Activated naive CD4-positive, alpha-beta T cell treated with anti-CD3 and anti-CD28 coated beads, Interleukin-2, amount 50 U/mL, for 16 hours (primary cell): ENCODE results near the gene OSBPL6.
"Not testable (repeated sequence)": the region's sequence is repeated elsewhere in the genome, so short reads cannot be mapped to it uniquely, and the experiment has no call there.

ENCODE experiments used
- DNase-seq: peaks from one replicate; pipeline ENCODE4 v3.0.0-alpha.2; 2020

The OSBPL6 gene

GRCh38 chr2:178315078-178315477 is 120.8 kb downstream of the OSBPL6 start:
- DNase-seq = no peak

GRCh38 chr2:178315488-178315948 is 121.2 kb downstream of the OSBPL6 start:
- DNase-seq = no peak

- DNase-seq = no peak
Observed at GRCh38 chr2:178317811-178318210, 123.5 kb downstream of the OSBPL6 start.

DNA sequence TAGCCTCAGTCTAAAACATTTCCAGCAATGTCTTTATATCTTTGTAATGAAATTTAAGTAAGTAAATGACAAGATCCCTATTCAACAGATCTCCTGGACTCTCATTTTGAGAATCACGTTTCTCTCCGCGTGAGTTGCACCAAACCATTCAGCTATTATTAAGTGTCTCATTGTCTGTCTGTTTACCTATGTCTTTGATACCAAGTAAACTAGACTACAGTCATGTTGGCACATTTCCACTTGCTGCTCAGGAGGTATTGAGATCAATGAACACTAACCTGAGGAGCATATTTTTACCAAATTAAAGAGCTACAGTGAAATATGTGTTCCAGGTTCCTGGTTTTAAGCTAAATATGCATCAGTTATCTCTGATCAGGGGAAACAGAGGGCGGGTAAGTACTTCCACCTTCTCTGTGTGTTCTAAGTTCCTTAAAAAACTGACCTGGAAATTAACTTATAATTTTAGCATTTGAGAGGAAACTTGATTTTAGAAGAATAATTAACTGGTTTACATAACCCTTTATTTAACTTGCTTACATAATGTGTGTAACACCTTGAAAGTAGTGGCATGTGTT is 125.8 kb downstream of the OSBPL6 start:
- no peak for DNase-seq

GRCh38 chr2:178322068-178322467 is 127.8 kb downstream of the OSBPL6 start:
- DNase-seq = no peak

DNA sequence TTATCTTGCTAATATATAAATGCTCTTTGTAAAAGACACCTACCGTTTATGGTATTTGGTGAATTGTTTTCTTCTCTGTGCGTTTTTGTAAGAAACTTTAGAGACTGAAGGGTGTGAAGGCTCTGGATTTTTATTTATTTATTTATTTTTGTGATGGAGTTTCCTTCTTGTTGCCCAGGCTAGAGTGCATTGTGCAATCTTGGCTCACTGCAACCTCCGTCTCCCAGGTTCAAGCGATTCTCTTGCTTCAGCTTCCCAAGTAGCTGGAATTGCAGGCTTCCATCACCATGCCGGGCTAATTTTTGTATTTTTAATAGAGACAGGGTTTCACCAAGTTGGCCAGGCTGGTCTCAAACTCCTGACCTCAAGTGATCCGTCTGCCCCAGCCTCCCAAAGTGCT is 129.0 kb downstream of the OSBPL6 start:
- DNase-seq = not testable (repeated sequence)

GRCh38 chr2:178324077-178324476 is 129.8 kb downstream of the OSBPL6 start:
- DNase-seq = no peak

DNA sequence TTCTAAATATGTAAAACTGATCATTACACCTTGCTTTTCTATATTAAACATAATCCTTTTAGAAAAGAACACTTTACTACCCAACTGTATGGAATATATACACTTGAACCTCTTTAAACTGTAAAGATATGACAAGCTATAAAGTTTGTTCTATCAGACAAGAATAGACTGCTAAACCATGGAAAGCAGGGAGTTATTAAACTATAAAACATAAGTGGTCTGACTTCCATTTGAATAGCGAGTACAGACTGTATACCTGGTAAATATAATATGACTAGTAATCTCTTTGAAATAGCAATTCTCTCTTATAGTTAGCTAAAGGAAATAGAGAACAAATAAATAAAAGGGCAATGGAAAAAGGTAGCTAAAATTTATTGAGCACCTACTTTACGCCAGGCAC is 131.0 kb downstream of the OSBPL6 start:
- no peak for DNase-seq

- DNase-seq = no peak
Observed at GRCh38 chr2:178327516-178327915, 133.2 kb downstream of the OSBPL6 start.

DNA sequence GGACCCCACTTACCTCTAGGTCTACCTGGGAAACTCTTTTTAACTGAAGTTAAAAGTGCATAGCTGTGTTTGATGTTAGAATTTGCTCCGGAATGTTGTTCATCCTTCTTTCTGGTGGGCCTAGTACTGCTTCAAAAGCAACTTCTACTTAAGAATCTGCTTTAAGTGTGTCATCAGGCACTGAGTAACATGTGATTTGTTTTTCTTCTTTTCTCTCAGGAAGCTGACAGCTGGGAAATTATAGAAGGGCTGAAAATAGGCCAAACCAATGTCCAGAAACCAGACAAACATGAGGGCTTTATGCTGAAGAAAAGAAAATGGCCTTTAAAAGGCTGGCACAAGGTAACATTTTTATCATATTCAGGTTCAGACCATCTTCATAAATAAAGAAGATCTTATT is 133.7 kb downstream of the OSBPL6 start:
- no peak for DNase-seq

GRCh38 chr2:178330175-178331017 is 136.1 kb downstream of the OSBPL6 start:
- DNase-seq = no peak

- DNase-seq = no peak
Observed at GRCh38 chr2:178331474-178332432, 137.4 kb downstream of the OSBPL6 start.

- DNase-seq = no peak
Observed at GRCh38 chr2:178333851-178334250, 139.5 kb downstream of the OSBPL6 start.

DNA sequence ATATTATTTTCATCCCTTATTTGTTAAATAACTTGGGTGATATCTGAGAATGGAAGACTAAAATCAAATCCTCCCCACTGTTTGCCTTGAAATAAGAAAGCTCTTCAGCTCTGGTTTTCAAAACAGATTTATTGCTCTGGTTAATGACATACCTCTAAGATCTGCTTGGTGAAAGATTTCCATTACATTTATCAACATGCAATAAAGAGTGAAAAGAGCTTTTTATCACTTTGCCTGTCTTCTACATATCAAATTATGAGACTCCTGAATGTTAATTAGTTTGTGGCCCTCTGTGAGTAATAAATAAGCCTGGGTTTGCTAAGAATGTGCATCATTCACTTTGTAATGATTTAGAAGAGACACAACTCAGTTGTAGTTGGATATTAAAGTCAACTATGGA is 140.9 kb downstream of the OSBPL6 start:
- no peak for DNase-seq

GRCh38 chr2:178344121-178344520 is 149.8 kb downstream of the OSBPL6 start:
- no peak for DNase-seq

- DNase-seq = no peak
Observed at GRCh38 chr2:178345951-178346350, 151.6 kb downstream of the OSBPL6 start.

- DNase-seq = no peak
Observed at GRCh38 chr2:178350051-178350450, 155.7 kb downstream of the OSBPL6 start.

- not testable (repeated sequence) for DNase-seq
Observed at GRCh38 chr2:178357704-178358103, 163.4 kb downstream of the OSBPL6 start.

DNA sequence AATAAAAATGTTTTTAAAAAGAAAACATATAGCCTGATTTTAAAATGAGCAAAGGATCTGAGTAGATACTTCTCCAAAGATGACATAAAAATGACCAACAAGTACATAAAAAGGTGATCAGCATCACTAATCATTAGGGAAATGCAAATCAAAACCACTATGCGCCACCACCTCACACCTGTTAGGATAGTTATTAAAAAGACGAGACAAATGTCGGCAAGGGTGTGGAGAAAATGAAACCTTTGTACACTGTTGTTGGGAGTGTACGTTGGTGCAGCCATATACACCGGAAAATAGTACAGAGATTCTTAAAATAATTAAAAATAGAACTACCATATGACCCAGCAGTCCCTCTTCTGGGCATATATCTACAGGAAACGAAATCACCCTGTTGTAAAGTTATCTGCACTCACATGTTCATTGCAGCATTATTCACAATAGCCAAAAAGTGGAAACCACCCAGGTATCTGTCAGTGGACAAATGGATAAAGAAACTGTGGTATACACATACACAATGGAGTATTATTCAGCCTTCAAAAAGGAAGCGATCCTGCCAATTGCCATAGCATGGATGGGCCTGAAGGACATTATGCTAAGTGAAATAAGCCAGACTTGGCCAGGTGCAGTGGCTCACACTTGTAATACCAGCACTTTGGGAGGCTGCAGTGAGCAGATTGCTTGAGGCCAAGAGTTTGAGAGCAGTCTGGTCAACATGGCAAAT is 165.0 kb downstream of the OSBPL6 start:
- DNase-seq = no peak

DNA sequence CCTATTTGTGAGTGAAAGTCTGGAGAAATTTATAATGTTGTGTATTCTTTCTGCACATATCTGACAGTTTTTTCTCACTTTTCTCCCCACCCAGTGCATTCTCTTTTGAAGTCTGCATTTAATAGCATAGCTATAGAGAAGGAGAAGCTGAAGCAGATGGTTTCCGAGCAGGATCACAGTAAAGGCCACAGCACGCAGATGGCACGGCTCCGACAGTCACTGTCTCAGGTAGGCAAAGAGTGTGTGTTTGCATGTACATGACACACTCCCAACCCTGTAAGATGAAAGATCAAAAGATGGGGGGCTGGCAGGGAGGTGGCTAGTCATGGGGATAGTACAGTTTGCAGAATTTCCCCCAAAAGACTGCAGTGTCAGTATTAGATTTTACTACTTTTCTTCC is 167.3 kb downstream of the OSBPL6 start:
- no peak for DNase-seq

DNA sequence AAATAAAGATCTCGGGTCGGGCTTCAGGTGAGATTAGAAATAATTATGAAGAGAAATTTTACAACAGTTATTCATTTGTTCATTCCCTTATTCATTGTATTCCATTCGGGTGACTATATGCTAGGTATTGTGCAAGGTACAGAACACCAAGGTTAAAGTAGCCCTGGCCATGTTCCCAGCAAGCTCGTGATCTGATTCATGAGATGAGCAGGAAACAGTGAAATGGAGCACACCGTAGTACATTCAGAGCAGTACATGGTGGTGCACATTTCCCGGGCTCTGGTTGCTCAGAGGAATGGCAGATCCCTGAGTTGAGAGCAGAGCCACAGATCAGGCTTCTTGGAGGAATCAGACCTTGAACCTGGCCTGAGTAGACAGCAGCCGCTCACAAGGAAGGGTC is 168.9 kb downstream of the OSBPL6 start:
- no peak for DNase-seq

- DNase-seq = no peak
Observed at GRCh38 chr2:178365116-178365515, 170.8 kb downstream of the OSBPL6 start.

GRCh38 chr2:178366412-178366811 is 172.1 kb downstream of the OSBPL6 start:
- DNase-seq = no peak
